Endodermal cell (in vitro differentiated cells): ENCODE data around the gene ZPR1. TPM values are rescaled to one million over a fixed set of nuclear protein-coding genes. Genes with fewer than 3 reads are reported as not detected.

Experiments used
- DNase-seq: peaks from one replicate; pipeline ENCODE4 v3.0.0-alpha.2; 2017
- H3K27ac ChIP-seq: 2 replicates; pipeline ENCODE4 v1.5.1; 2013; ENCODE audit warnings: mild to moderate bottlenecking, low read depth, low read length, moderate library complexity
- H3K27me3 ChIP-seq: 2 replicates; pipeline ENCODE4 v1.6.1; 2013; ENCODE audit warnings: mild to moderate bottlenecking, low read length, moderate library complexity; ENCODE audit not compliant: insufficient read depth, control insufficient read depth, poor library complexity, severe bottlenecking
- H3K36me3 ChIP-seq: 2 replicates; pipeline ENCODE4 v1.7.0; 2013; ENCODE audit warnings: mild to moderate bottlenecking, low read length, moderate library complexity; ENCODE audit not compliant: control insufficient read depth, insufficient read depth
- H3K4me1 ChIP-seq: one replicate; pipeline ENCODE4 v1.7.0; 2013; ENCODE audit warnings: low read length; ENCODE audit not compliant: control insufficient read depth, insufficient read depth
- H3K4me3 ChIP-seq: 2 replicates; pipeline ENCODE4 v1.5.1; 2013; ENCODE audit warnings: mild to moderate bottlenecking, low read length, moderate library complexity
- H3K9ac ChIP-seq: 2 replicates; pipeline ENCODE4 v1.6.1; 2013; ENCODE audit warnings: mild to moderate bottlenecking, low read length, moderate library complexity; ENCODE audit not compliant: poor library complexity, severe bottlenecking; ENCODE audit errors: extremely low read depth
- H3K9me3 ChIP-seq: 2 replicates; pipeline ENCODE4 v1.6.1; 2013; ENCODE audit warnings: mild to moderate bottlenecking, low read length, moderate library complexity; ENCODE audit not compliant: control insufficient read depth
- H3K27ac Mint-ChIP-seq: 2 replicates; pipeline ENCODE4 v1.8.0; 2020; ENCODE audit warnings: mixed read lengths
- H3K27me3 Mint-ChIP-seq: 2 replicates; pipeline ENCODE4 v1.8.0; 2021; ENCODE audit warnings: mild to moderate bottlenecking, mixed read lengths; ENCODE audit not compliant: insufficient read depth
- H3K36me3 Mint-ChIP-seq: 2 replicates; pipeline ENCODE4 v1.8.0; 2020; ENCODE audit warnings: low read depth, mixed read lengths
- H3K4me1 Mint-ChIP-seq: 2 replicates; pipeline ENCODE4 v1.8.0; 2020; ENCODE audit warnings: mixed read lengths
- H3K4me3 Mint-ChIP-seq: 2 replicates; pipeline ENCODE4 v1.8.0; 2020; ENCODE audit warnings: mild to moderate bottlenecking, moderate library complexity, mixed read lengths
- H3K9me3 Mint-ChIP-seq: 2 replicates; pipeline ENCODE4 v1.8.0; 2020; ENCODE audit warnings: mild to moderate bottlenecking, mixed read lengths
- WGBS, 2 experiments: methylation state at CpG; one replicate each; pipeline versions ENCODE4 v1.1.5 to v1.1.7; 2013; ENCODE audit warnings: missing lambda C conversion rate in 2 of 2, mixed read lengths in 1 of 2; ENCODE audit not compliant: insufficient coverage in 1 of 2, insufficient read length in 1 of 2; 5-methylcytosine and 5-hydroxymethylcytosine counted together
- total RNA-seq, 2 donors: library from RNA; stranded (reverse); fragmentation: NEBNext Ultra II Directional in 1 of 2; extraction: Animal tissue kit (Norgen Biotek cat#: 25700) in 1 of 2; gene quantifications; 2 replicates in 1 of 2; 3 replicates in 1 of 2; pipeline ENCODE4 v1.2.1, GENCODE V29; 2021
- TF ChIP-seq, protein P1 (sequence below): fragments of 200-600 bp; sonication (generic); conservative IDR thresholded peaks from 2 replicates; pipeline ENCODE4 v1.5.0; 2021; ENCODE audit warnings: antibody characterized with exemption, mild to moderate bottlenecking

Gene ZPR1
- total RNA-seq, 2 donors from 2014 or later = 59.2 to 63.4 TPM

DNA sequence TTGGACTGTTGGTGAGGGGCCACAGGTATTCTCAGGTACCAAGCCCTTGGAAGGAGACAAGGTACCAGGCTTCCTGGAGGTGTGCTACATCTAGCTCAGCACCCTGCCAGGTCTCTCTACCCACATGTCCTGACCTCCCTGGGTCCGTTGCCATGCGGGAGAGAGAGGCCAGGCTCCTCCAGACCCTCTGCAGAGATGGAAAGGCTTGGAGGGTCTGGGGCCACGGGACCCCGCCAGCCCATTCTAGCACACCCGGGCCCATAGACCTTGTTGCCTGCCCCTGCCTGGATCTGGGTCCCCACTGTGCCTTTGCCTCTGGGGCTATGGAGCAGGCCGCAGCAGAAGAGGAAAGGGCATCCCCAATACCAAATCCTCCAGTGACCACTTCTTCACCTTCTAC lies 39.6 kb upstream of the ZPR1 start:
- H3K9me3 ChIP-seq = no peaks in the 10 kb centered on the region
- no peak overlapping the region for H3K27ac ChIP-seq
- no peaks in the 10 kb centered on the region for H3K27me3 ChIP-seq
- H3K9me3 Mint-ChIP-seq = peaks cover 11% of the 10 kb centered on the region
- TF ChIP-seq, protein P1, sequence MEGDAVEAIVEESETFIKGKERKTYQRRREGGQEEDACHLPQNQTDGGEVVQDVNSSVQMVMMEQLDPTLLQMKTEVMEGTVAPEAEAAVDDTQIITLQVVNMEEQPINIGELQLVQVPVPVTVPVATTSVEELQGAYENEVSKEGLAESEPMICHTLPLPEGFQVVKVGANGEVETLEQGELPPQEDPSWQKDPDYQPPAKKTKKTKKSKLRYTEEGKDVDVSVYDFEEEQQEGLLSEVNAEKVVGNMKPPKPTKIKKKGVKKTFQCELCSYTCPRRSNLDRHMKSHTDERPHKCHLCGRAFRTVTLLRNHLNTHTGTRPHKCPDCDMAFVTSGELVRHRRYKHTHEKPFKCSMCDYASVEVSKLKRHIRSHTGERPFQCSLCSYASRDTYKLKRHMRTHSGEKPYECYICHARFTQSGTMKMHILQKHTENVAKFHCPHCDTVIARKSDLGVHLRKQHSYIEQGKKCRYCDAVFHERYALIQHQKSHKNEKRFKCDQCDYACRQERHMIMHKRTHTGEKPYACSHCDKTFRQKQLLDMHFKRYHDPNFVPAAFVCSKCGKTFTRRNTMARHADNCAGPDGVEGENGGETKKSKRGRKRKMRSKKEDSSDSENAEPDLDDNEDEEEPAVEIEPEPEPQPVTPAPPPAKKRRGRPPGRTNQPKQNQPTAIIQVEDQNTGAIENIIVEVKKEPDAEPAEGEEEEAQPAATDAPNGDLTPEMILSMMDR = no peak
- no peak overlapping the region for H3K27ac Mint-ChIP-seq
- no peak overlapping the region for H3K4me3 ChIP-seq
- WGBS, 2 experiments = 85 to 100% methylated on average over 4 to 6 of the region's 6 CpGs
- H3K27me3 Mint-ChIP-seq = peaks cover 6% of the 10 kb centered on the region
- H3K9ac ChIP-seq = no peak overlapping the region
- no peaks in the 10 kb centered on the region for H3K36me3 ChIP-seq
- peaks cover 10% of the 10 kb centered on the region for H3K4me1 Mint-ChIP-seq
- no peaks in the 10 kb centered on the region for H3K36me3 Mint-ChIP-seq
- no peak overlapping the region for H3K4me3 Mint-ChIP-seq
- peaks cover 23% of the 10 kb centered on the region for H3K4me1 ChIP-seq
- no peak for DNase-seq

GRCh38 chr11:116826751-116827431 lies 39.1 kb upstream of the ZPR1 start:
- Mint-ChIP-seq H3K27me3 (peaks cover 4% of the 10 kb centered on the region), H3K9me3 (peaks cover 8% of the 10 kb centered on the region), H3K27ac (no peak overlapping the region), H3K4me1 (peaks cover 10% of the 10 kb centered on the region), H3K4me3 (no peak overlapping the region), H3K36me3 (no peaks in the 10 kb centered on the region)
- H3K9me3 ChIP-seq = no peaks in the 10 kb centered on the region
- H3K36me3 ChIP-seq = no peaks in the 10 kb centered on the region
- no peak overlapping the region for H3K9ac ChIP-seq
- no peak overlapping the region for H3K4me3 ChIP-seq
- peaks cover 23% of the 10 kb centered on the region for H3K4me1 ChIP-seq
- no peak for DNase-seq
- no peak overlapping the region for H3K27ac ChIP-seq
- TF ChIP-seq, protein P1 = no peak
- WGBS, 2 experiments = 86 to 91% methylated on average over 5 to 9 of the region's 9 CpGs
- no peaks in the 10 kb centered on the region for H3K27me3 ChIP-seq

DNA sequence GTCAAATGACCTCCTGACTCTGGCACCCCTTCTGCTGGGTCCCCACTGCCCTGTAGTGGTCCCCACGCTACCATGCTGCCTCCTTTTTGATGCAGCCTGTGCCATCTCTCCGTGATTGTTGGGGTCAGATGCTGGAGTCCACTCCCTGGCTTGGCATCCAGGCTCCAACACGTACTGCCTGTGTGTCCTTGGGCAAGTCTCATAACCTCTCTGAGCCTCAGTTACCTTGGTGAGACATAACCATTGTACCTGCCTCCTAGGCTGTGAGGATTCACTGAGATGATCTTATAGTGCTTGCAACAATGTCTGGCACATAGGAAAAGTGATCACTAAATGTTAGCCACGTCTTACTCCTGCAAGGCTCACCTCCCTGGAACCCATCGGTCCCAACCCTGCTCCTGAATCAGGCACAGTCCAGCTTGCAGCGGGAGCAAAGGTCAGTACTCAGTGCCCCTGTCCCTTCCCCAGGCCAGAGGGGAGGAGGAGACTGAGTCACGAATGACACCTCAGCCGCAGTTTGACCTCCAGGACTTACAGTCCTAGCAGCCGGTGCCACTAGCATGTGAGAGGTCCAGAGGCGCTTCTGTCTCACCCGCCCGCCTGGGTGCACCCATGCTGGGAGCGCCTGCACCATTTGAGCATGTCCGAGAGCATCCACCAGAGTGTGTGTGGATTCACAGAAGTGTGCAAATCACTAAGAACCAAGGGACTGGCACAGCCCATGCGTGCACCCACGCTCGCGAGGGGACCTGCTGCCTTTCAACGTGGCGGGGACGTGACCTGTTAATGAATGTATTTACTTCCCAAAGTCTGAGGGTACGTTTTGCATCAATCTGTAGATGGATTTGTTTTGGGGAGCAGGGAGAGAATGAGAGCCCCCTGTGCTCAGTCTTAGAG lies 38.3 kb upstream of the ZPR1 start:
- H3K9me3 ChIP-seq = no peaks in the 10 kb centered on the region
- Mint-ChIP-seq H3K9me3 (no peaks in the 10 kb centered on the region), H3K4me1 (peaks cover 10% of the 10 kb centered on the region), H3K27me3 (peaks cover 2% of the 10 kb centered on the region), H3K4me3 (no peak overlapping the region), H3K27ac (no peak overlapping the region), H3K36me3 (no peaks in the 10 kb centered on the region)
- TF ChIP-seq, protein P1 = no peak
- DNase-seq = no peak
- peaks cover 23% of the 10 kb centered on the region for H3K4me1 ChIP-seq
- H3K9ac ChIP-seq = no peak overlapping the region
- no peak overlapping the region for H3K27ac ChIP-seq
- WGBS, 2 experiments = 85 to 87% methylated on average over 21 to 22 of the region's 22 CpGs
- no peaks in the 10 kb centered on the region for H3K36me3 ChIP-seq
- no peak overlapping the region for H3K4me3 ChIP-seq
- H3K27me3 ChIP-seq = no peaks in the 10 kb centered on the region
